Activated naive CD4-positive, alpha-beta T cell treated with anti-CD3 and anti-CD28 coated beads for 36 hours (primary cell): ENCODE results near the gene ODC1. TPM values are rescaled to one million over a fixed set of nuclear protein-coding genes. Genes with fewer than 3 reads are reported as not detected.

Experiments
- CTCF ChIA-PET: fragments of 350-600 bp; sonication (Branson Sonifier 250); formaldehyde crosslinking; loops from one replicate; lab custom pipeline; 2021; ENCODE audit warnings: antibody characterized with exemption; lab: Charles Lee
- DNase-seq: peaks from one replicate; pipeline ENCODE4 v3.0.0-alpha.2; 2020
- H3K27ac Mint-ChIP-seq: one replicate; pipeline ENCODE4 v1.8.0; 2021; ENCODE audit warnings: mild to moderate bottlenecking, mixed read lengths
- H3K27me3 Mint-ChIP-seq: one replicate; pipeline ENCODE4 v1.8.0; 2021; ENCODE audit warnings: low read depth, mixed read lengths
- H3K36me3 Mint-ChIP-seq: one replicate; pipeline ENCODE4 v1.8.0; 2021; ENCODE audit warnings: low read depth, mixed read lengths
- H3K4me1 Mint-ChIP-seq: one replicate; pipeline ENCODE4 v1.8.0; 2021; ENCODE audit warnings: low read depth, mixed read lengths
- H3K4me3 Mint-ChIP-seq: one replicate; pipeline ENCODE4 v1.8.0; 2021; ENCODE audit warnings: mild to moderate bottlenecking, moderate library complexity, mixed read lengths
- H3K9me3 Mint-ChIP-seq: one replicate; pipeline ENCODE4 v1.8.0; 2021; ENCODE audit warnings: mixed read lengths
- intact Hi-C: fragments of 100-400 bp; cut with micrococcal nuclease; formaldehyde crosslinking; loops from one replicate; pipeline ENCODE4 v1.15.1; 2023
- total RNA-seq, 2 experiments: library from RNA; stranded (reverse); gene quantifications; one replicate each; pipeline ENCODE4 v1.2.3, GENCODE V29; 2021

The ODC1 gene
- total RNA-seq, 2 experiments from 2014 or later: 174 to 177 TPM

GRCh38 chr2:10428355-10428754 lies 19.8 kb downstream of the ODC1 start:
- Mint-ChIP-seq H3K27me3 (peaks cover 9% of the 10 kb centered on the region), H3K4me3 (no peak overlapping the region), H3K9me3 (no peaks in the 10 kb centered on the region), H3K4me1 (peaks cover 6% of the 10 kb centered on the region), H3K27ac (no peak overlapping the region), H3K36me3 (peaks cover 12% of the 10 kb centered on the region)
- no peak for DNase-seq
- CTCF ChIA-PET: interaction anchor here (1.9 kb wide), 1 partner anchor 356 kb away, joined by 7 read pairs; no protein-coding TSS in a partner anchor
- intact Hi-C loops: no loop called here

GRCh38 chr2:10427618-10427949 lies 20.5 kb downstream of the ODC1 start:
- no peak overlapping the region for H3K27ac Mint-ChIP-seq
- peaks cover 5% of the 10 kb centered on the region for H3K27me3 Mint-ChIP-seq
- peaks cover 12% of the 10 kb centered on the region for H3K36me3 Mint-ChIP-seq
- intact Hi-C loops: no loop called here
- H3K4me3 Mint-ChIP-seq: no peak overlapping the region
- DNase-seq: no peak
- H3K4me1 Mint-ChIP-seq: peaks cover 3% of the 10 kb centered on the region
- no peaks in the 10 kb centered on the region for H3K9me3 Mint-ChIP-seq
- CTCF ChIA-PET: interaction anchor here (1.9 kb wide), 1 partner anchor 355 kb away, joined by 7 read pairs; no protein-coding TSS in a partner anchor

DNA sequence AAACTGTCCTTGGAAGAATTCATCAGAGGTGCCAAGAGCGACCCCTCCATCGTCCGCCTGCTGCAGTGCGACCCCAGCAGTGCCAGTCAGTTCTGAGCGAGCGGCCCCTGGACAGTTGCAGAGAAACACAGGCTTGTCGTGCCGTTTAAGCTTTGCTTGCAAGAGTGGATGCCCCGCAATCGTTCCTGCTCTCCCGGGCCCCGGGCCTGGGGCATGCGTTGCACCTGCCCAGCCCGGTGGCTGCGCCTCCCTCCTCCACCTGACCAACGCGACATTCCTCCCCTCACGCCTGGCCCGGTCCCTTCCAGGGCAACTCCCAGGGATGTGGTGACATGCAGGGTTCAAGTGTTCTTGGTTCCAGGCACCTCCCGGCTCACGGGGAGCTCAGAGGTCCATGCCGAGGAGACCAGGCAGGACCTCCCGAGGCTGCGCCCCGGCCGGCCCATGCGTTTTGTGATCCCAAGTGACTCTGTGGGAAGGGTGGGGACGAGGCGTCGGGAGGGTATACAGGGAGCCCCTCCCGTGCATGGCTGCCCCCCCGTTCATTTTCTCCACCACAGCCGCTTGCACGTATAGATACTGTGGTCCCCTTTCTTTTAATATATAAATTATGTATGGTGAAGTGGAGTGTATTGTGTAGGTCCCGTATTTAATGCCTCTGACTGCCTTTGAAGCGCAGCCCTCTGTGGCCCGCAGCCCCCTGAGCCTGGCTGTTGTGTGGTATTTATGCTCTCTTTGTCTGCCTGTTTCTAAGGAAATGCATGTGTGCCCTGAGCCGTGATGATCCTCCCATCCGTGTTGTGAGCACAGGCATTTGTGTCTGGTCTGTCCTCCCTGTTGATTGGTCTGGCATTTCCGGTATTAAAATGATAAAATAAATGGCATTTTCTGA lies 21.2 kb downstream of the ODC1 start:
- H3K4me1 Mint-ChIP-seq: peaks cover under 1% of the 10 kb centered on the region
- H3K27me3 Mint-ChIP-seq: peaks cover 2% of the 10 kb centered on the region
- CTCF ChIA-PET: interaction anchor here (1.9 kb wide), 1 partner anchor 355 kb away, joined by 7 read pairs; no protein-coding TSS in a partner anchor
- H3K4me3 Mint-ChIP-seq: no peak overlapping the region
- DNase-seq: no peak
- H3K27ac Mint-ChIP-seq: no peak overlapping the region
- intact Hi-C loops: no loop called here
- no peaks in the 10 kb centered on the region for H3K9me3 Mint-ChIP-seq
- H3K36me3 Mint-ChIP-seq: peaks cover 14% of the 10 kb centered on the region

DNA sequence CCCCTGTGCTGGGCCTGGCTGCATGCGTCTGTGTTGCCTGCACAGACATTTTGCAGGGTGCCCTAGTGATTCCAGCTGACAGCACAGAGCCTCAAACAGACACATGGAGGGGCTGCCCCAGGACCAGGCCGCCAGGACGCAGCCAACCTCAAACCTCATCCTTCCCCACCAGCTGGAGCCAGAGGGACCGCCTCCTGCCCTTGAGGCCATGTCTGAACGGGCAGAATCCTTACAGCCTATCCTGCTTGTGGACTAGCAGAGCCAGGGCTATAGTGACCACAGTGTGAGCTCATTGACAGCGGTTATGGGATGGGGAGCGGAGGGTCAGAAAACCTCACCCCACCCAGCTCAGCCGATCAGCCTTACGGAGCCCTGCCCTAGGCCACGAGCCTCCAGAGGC lies 22.4 kb downstream of the ODC1 start:
- H3K36me3 Mint-ChIP-seq: peaks cover 15% of the 10 kb centered on the region

GRCh38 chr2:10424916-10425505 lies 23.1 kb downstream of the ODC1 start:
- Mint-ChIP-seq H3K36me3 (peaks cover 19% of the 10 kb centered on the region), H3K4me1 (no peaks in the 10 kb centered on the region), H3K9me3 (no peaks in the 10 kb centered on the region), H3K4me3 (no peak overlapping the region), H3K27ac (no peak overlapping the region), H3K27me3 (no peaks in the 10 kb centered on the region)
- intact Hi-C loops: no loop called here
- no peak for DNase-seq
- CTCF ChIA-PET: interaction anchor here (1.2 to 3.1 kb wide), 3 partner anchors 10 to 352 kb away, joined by 3 to 12 read pairs (median 4); no protein-coding TSS in a partner anchor

More for the DNA sequence above, 22.4 kb downstream of the ODC1 start:
- H3K27ac Mint-ChIP-seq: no peak overlapping the region
- H3K4me3 Mint-ChIP-seq: no peak overlapping the region
- DNase-seq: no peak
- CTCF ChIA-PET: interaction anchor here (3.1 kb wide), 1 partner anchor 17 kb away, joined by 12 read pairs; no protein-coding TSS in a partner anchor
- no peaks in the 10 kb centered on the region for H3K4me1 Mint-ChIP-seq
- no peaks in the 10 kb centered on the region for H3K27me3 Mint-ChIP-seq
- intact Hi-C loops: no loop called here
- no peaks in the 10 kb centered on the region for H3K9me3 Mint-ChIP-seq

- no peaks in the 10 kb centered on the region for H3K9me3 Mint-ChIP-seq
- H3K36me3 Mint-ChIP-seq: peaks cover 21% of the 10 kb centered on the region
- no peaks in the 10 kb centered on the region for H3K4me1 Mint-ChIP-seq
- H3K27ac Mint-ChIP-seq: no peak overlapping the region
- no peak for DNase-seq
- no peak overlapping the region for H3K4me3 Mint-ChIP-seq
- H3K27me3 Mint-ChIP-seq: no peaks in the 10 kb centered on the region
- intact Hi-C loops: no loop called here
- CTCF ChIA-PET: interaction anchor here (1.2 to 3.1 kb wide), 3 partner anchors 11 to 351 kb away, joined by 3 to 12 read pairs (median 4); no protein-coding TSS in a partner anchor
These were observed 24.1 kb downstream of the ODC1 start for GRCh38 chr2:10424051-10424450.

DNA sequence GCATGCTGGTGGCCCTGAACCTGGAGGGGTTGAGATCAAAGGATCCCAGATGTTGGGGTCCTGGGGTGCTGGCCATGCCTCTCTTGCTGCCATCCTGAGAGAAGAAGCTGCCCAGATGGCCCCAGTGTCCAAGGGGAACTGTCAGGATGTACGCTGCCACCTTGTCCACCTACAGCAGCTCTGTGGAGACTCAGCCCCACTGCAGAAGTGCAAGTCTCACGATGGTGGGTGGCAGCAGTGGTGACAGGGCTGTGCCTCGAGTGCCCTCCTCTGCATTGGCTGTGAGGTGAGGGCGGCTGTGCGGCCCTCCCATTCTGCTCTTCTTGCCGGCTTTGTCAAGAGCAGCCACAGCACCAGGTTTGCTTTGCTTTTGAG lies 24.7 kb downstream of the ODC1 start:
- intact Hi-C loops: no loop called here
- H3K27ac Mint-ChIP-seq: no peak overlapping the region
- no peaks in the 10 kb centered on the region for H3K27me3 Mint-ChIP-seq
- CTCF ChIA-PET: interaction anchor here (3.1 kb wide), 1 partner anchor 15 kb away, joined by 12 read pairs; no protein-coding TSS in a partner anchor
- H3K4me3 Mint-ChIP-seq: no peak overlapping the region
- DNase-seq: no peak
- H3K9me3 Mint-ChIP-seq: no peaks in the 10 kb centered on the region
- no peaks in the 10 kb centered on the region for H3K4me1 Mint-ChIP-seq
- peaks cover 21% of the 10 kb centered on the region for H3K36me3 Mint-ChIP-seq

DNA sequence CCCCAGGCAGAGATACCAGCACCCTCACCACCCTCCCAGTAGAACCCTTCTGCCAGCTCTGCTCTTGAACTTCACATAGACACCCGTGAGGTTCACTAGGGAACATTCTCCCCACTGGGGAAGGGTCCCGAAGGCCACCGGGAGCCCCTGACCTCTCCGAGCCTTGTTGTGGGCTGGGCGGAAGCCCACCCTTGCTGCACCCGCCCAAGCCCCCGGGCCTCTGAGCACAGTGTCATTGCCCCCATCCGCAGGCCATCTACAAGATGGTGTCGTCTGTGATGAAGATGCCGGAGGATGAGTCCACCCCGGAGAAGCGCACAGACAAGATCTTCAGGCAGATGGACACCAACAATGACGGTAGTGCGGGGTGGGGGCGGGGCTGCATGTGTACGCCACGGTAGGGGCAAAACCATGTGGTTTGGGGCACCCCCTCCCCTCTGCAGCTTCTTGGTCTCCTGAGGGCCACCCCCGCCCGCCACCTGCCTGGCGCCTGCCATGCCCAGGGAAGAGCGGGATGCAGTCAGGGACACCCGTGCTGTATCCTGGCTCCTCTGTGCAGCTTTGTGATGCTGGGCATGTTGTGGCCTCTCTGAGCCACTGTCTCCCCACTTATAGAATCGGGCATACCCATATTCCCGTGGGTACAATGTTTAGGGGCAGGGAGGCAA lies 25.3 kb downstream of the ODC1 start:
- Mint-ChIP-seq H3K9me3 (no peaks in the 10 kb centered on the region), H3K4me1 (no peaks in the 10 kb centered on the region), H3K27ac (no peak overlapping the region), H3K36me3 (peaks cover 21% of the 10 kb centered on the region), H3K27me3 (no peaks in the 10 kb centered on the region), H3K4me3 (no peak overlapping the region)
- CTCF ChIA-PET: interaction anchor here (3.1 kb wide), 1 partner anchor 14 kb away, joined by 12 read pairs; no protein-coding TSS in a partner anchor
- DNase-seq: no peak
- intact Hi-C loops: no loop called here

GRCh38 chr2:10422251-10422650 lies 25.9 kb downstream of the ODC1 start:
- CTCF ChIA-PET: no interaction called here
- DNase-seq: no peak
- intact Hi-C loops: no loop called here
- no peak overlapping the region for H3K4me3 Mint-ChIP-seq
- peaks cover 17% of the 10 kb centered on the region for H3K36me3 Mint-ChIP-seq
- no peak overlapping the region for H3K27ac Mint-ChIP-seq
- no peaks in the 10 kb centered on the region for H3K4me1 Mint-ChIP-seq
- H3K9me3 Mint-ChIP-seq: no peaks in the 10 kb centered on the region
- no peaks in the 10 kb centered on the region for H3K27me3 Mint-ChIP-seq

- Mint-ChIP-seq H3K4me1 (no peaks in the 10 kb centered on the region), H3K4me3 (no peak overlapping the region), H3K27me3 (no peaks in the 10 kb centered on the region), H3K36me3 (peaks cover 12% of the 10 kb centered on the region), H3K27ac (no peak overlapping the region), H3K9me3 (no peaks in the 10 kb centered on the region)
- intact Hi-C loops: no loop called here
- CTCF ChIA-PET: interaction anchor here (0.5 to 4.2 kb wide), 2 partner anchors 12 to 106 kb away, joined by 3 to 13 read pairs; no protein-coding TSS in a partner anchor
- no peak for DNase-seq
These were observed 28.4 kb downstream of the ODC1 start for GRCh38 chr2:10419553-10420257.

GRCh38 chr2:10417551-10418335 lies 30.4 kb downstream of the ODC1 start:
- peaks cover 9% of the 10 kb centered on the region for H3K36me3 Mint-ChIP-seq

More at GRCh38 chr2:10417551-10418335, 30.4 kb downstream of the ODC1 start:
- CTCF ChIA-PET: interaction anchor here (0.5 to 4.2 kb wide), 7 partner anchors 10 to 199 kb away, joined by 3 to 13 read pairs (median 4); no protein-coding TSS in a partner anchor
- Mint-ChIP-seq H3K9me3 (no peaks in the 10 kb centered on the region), H3K4me3 (no peak overlapping the region), H3K27me3 (no peaks in the 10 kb centered on the region), H3K27ac (no peak overlapping the region), H3K4me1 (peaks cover 3% of the 10 kb centered on the region)
- intact Hi-C loops: no loop called here
- no peak for DNase-seq
